Measurements from ENCODE around the gene PITX1.
"Not testable (repeated sequence)": the region's sequence is repeated elsewhere in the genome, so short reads cannot be mapped to it uniquely, and the experiment has no call there.

Gene PITX1

DNA sequence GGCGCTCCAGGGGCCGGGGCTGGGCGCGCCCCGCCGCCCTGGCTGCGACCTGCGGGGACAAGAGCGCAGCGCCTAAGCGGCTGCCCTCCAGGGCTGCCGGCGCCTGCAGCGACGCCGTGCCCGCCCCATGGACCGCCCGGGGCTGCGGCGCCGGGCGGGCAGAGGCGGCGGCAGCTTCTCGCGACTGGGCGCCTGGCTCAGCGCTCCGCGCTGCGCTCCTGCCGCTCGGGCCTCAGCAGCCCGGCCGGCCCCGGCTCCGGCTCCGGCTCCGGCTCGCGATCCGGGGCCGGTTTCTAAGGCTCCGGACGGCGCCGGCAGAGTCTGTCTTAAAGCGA, at the start of gene PITX1:
PITX1 (minus strand) TSS at position 328 of the 335 bp plus-strand sequence. CDS start 347 bp downstream, outside the sequence.
- in situ Hi-C loops (cut with HindIII; ENCODE audit: low sequenced_read_pairs) = no loop called here

DNA sequence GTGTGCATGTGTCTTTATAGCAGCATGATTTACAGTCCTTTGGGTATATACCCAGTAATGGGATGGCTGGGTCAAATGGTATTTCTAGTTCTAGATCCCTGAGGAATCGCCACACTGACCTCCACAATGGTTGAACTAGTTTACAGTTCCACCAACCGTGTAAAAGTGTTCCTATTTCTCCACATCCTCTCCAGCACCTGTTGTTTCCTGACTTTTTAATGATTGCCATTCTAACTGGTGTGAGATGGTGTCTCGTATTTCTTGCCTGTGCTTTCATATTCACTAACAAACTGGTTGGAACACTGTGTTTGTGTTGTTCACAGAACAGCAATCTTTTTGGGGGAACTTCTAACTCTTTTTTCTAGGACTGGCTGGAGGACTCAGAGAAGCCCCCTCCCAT, 49.3 kb upstream of the PITX1 start:
- in situ Hi-C loops (cut with HindIII; ENCODE audit: low sequenced_read_pairs) = not testable (repeated sequence)

DNA sequence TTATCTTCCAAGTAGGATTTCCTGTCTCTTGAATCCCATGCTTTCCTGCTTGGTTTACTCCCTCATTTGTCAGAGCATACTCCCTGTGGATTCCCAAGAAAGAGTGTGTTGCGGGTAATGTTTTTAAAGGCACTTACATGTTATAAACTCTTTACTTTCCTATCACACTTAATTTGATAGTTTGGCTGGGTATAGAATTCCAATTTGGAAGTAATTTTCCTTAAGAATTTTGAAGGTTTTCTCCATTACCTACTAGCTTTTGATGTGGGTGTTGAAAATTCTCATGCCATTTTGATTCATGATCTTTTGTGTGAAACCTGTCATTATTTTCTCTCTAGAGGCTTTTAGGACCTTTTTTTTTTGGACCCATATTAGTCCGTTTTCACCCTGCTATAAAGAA, 47.2 kb upstream of the PITX1 start:
- in situ Hi-C loops (cut with HindIII; ENCODE audit: low sequenced_read_pairs) = no loop called here

- in situ Hi-C loops (cut with HindIII; ENCODE audit: low sequenced_read_pairs) = no loop called here
These were observed 45.7 kb upstream of the PITX1 start for GRCh38 chr5:135079760-135080159.

- in situ Hi-C loops (cut with HindIII; ENCODE audit: low sequenced_read_pairs) = no loop called here
These were observed 45.2 kb upstream of the PITX1 start for GRCh38 chr5:135079099-135079681.

GRCh38 chr5:135076801-135077200, 42.8 kb upstream of the PITX1 start:
- in situ Hi-C loops (cut with HindIII; ENCODE audit: low sequenced_read_pairs) = no loop called here

- in situ Hi-C loops (cut with HindIII; ENCODE audit: low sequenced_read_pairs) = no loop called here
These were observed 42.0 kb upstream of the PITX1 start for GRCh38 chr5:135076051-135076491.

GRCh38 chr5:135075621-135076020, 41.6 kb upstream of the PITX1 start:
- in situ Hi-C loops (cut with HindIII; ENCODE audit: low sequenced_read_pairs) = no loop called here

DNA sequence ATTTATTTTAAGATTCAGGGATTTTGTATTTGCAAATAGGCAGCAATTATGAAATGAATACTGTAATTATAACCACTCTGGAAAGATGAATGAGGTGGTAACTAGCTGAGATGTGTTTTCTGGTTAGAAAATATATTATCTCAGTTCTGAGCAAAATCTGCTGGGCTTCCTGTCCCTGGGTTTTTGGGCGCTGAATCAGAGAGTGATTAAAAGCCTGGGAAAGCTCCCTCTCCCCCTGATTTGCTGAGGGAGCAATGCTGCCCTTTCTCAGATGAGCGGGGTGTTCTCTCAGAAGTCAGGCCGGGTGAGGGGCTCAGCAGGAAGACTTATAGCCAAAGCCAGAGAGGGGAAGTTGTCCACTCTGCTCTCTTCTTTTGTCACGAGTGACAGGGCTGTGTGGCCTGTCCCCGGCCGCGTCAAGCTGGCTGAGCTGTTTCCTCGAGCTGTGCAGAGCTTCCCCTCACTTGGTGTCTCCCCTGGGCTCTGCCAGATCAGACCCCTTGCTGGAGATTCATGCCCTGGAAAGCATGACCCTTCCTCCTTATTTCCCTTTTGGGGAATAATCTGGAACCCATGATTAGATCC, 39.8 kb upstream of the PITX1 start:
- in situ Hi-C loops (cut with HindIII; ENCODE audit: low sequenced_read_pairs) = no loop called here

DNA sequence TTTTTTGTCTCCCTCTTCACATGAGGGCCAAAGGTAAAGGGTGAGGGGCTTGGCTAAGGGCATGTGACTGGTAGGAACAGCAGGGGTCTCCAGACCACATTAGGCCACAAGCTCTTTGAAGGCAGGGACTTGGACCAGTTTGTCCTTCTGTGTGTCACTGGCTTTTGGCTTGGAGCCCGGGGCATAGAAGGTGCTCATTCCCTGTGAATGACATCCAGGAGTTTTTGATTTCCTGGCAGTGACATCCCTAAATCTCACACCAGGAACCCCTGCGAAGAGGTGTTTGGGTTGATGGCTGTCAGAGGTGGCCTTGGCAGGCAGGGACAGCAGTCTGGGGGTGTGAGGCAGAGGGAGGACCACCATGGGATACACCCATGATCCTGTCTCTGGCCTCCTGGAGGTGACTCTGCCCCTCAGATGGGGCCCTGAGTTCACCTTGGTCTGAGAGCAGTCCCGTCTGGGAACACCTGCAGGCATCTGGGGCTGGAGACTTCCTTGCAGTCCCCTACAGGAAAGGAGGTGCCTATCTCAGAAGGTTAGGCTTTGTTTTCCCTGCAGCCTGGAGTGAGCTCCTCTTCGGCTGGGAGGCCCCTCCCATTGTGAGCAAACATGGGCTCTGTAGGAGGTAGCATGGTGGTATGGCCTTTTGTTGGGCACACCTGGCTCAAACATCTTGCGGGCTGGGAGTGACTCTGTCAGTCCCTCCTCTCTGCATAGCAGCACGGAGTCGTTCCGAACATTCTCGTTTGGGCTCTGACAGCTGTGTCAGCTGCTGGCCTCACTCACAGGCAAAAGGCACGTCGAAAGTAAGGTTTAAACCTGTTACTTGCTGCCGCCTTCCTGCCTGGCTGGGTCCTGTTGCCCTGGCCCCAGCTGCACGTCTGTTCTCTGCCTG, 38.6 kb upstream of the PITX1 start:
- in situ Hi-C loops (cut with HindIII; ENCODE audit: low sequenced_read_pairs) = no loop called here

GRCh38 chr5:135071311-135071710, 37.3 kb upstream of the PITX1 start:
- in situ Hi-C loops (cut with HindIII; ENCODE audit: low sequenced_read_pairs) = no loop called here

DNA sequence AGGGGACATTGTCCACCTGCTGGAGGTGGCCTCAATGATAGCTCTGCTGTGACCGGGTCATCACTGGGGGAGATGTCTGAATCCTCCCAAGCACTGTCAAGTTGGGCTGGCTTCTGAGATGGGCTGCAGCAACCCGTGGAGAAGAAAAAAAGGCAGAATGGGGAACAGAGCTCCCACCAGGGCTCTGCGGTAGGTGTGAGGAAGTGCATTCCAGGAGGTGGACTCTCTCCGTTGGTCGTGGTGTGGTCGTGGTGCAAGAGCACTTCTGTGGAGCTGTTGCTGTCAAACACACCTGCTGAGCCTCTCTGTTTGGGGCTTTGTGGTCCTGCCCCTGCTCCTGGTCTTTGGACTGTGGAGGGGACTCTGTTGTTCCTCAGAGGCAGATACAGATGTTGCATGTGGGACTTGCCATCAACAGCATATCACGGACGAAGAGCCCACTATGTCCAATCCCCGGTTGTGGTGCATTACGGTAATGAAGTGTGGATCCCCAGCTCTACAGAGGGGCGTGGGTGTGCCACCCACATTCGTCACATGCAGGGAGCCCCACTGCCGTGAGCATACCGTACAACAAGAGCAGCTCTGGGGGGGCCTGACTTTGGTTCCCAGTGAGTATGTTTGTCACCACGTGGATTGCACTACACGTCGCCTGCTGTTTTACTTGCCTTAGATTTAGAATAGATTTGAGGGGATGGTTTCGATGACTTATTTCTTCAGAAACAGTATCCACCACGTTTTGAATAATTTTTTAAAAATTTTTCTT, 36.0 kb upstream of the PITX1 start:
- in situ Hi-C loops (cut with HindIII; ENCODE audit: low sequenced_read_pairs) = no loop called here

- in situ Hi-C loops (cut with HindIII; ENCODE audit: low sequenced_read_pairs) = no loop called here
These were observed 35.2 kb upstream of the PITX1 start for GRCh38 chr5:135069016-135069770.

DNA sequence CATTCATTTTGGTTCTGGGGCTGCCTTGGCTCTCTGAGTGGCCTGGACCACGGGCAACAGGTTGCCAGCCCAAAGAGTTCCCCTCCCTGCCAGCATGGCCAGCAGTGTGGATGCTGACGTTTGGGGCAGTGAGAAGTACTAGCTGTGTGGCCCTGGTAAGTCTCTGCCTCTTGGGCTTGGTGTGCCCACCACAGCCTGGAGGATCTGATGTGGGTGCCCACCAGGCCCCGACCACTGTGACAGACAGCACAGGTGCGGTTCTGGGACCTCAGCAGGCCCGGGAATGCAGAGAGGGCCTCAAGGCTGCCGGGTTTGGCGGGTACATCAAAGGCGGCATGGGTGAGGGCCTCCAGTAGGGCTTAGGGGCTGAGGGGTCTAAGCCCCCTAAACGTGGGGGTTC, 33.6 kb upstream of the PITX1 start:
- in situ Hi-C loops (cut with HindIII; ENCODE audit: low sequenced_read_pairs) = no loop called here

- in situ Hi-C loops (cut with HindIII; ENCODE audit: low sequenced_read_pairs) = no loop called here
These were observed 32.8 kb upstream of the PITX1 start for GRCh38 chr5:135066781-135067180.

DNA sequence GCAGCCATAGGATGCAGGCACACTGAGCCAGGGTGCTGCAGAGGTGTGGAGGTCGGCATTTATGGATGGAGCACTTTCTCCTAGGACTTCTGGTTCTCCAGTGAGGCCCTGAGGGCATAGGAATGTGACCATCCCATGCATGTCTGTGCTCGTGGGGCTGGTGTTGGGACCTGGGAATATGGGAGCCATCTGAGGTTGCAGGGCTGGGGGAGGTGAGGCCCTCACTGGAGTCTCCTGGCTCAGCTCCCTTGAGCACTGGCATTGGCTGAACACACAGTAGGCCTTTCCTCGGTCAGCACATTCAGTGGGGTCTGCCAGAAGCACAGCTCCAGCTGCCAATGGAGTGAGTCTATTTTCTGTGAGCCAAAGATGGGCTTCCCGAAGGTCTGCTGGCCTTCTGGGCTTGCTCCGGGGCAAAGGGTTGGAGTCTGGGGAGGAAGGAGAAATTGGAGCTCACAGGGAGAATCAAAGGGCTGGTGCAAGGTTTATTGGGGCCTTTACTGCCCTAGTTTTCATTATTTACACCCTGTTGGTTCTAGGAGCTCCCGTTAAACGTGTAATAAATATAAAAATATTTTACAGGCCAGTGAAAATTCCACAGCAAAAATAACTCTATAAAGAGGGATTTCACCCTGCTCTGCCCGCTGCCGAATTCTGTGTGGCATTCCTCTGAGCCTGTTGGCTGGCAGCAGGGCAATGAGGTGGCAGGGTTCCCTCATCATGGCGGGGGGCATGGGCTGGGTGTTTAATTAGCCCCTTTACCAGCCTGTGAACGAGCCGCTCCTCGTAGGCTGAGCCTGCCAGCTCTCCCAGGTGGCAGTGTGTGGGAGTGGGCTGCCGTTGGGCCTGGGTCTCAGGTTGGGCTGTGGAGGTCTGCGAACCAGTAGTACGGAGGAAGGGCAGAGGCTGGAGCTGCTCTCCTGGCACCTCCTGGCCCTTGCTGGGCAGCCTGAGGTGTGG, 31.6 kb upstream of the PITX1 start:
- in situ Hi-C loops (cut with HindIII; ENCODE audit: low sequenced_read_pairs) = no loop called here

DNA sequence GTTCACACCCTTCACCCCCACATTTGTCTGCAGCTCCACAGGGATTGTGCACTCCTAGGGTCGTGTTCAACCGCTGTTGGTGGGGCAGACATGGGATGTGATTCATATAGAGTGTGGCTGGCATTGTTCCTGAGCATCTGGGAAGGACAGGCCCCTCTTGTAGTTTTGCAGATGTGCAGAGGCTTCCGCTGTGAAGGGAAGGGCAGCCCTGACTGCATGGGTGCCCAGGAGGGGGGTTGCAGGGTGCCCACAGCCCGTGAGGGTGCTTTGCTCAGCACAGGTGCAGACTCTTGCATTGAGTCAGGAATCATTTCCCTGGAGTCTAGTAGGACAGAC, 30.2 kb upstream of the PITX1 start:
- in situ Hi-C loops (cut with HindIII; ENCODE audit: low sequenced_read_pairs) = loop anchor here (5.0 kb wide), 1 partner anchor 68 kb away; no protein-coding TSS in a partner anchor

GRCh38 chr5:135063511-135064234, 29.6 kb upstream of the PITX1 start:
- in situ Hi-C loops (cut with HindIII; ENCODE audit: low sequenced_read_pairs) = loop anchor here (5.0 kb wide), 1 partner anchor 69 kb away; no protein-coding TSS in a partner anchor

GRCh38 chr5:135063056-135063445, 29.0 kb upstream of the PITX1 start:
- in situ Hi-C loops (cut with HindIII; ENCODE audit: low sequenced_read_pairs) = loop anchor here (5.0 kb wide), 1 partner anchor 69 kb away; no protein-coding TSS in a partner anchor

Measured in endothelial cell of hepatic sinusoid (primary cell).